GM12873 (cell line): ENCODE measurements around the gene CDH4.

Experiments used
- TF ChIP-seq, protein P1 (sequence below): IDR thresholded peaks from 2 replicates; pipeline ENCODE4 v1.5.1; 2012; ENCODE audit warnings: low read depth, mild to moderate bottlenecking, moderate library complexity, low read length, control low read depth; ENCODE audit not compliant: insufficient read depth; ENCODE audit errors: missing control alignments

The CDH4 gene

DNA sequence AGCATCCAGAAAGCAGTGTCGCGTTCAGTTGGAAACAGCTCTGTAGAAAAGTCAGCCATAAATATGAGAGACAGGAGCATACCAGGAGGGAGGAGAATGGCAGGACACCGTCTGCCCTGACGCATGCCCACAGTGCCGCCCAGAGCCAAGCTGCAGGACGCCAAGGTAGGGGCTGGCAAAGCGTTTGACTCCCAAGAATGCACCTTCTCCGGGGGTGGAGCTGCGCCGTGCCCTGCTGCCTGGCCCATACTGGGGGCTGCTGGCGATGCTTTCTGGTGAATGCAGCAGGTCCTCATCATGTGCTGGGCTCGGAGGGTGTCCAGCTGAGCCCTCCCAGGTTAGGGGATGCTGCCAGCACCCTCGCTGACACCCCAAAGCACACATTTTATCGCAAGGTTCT, 349.8 kb downstream of the CDH4 start:
- TF ChIP-seq, protein P1, sequence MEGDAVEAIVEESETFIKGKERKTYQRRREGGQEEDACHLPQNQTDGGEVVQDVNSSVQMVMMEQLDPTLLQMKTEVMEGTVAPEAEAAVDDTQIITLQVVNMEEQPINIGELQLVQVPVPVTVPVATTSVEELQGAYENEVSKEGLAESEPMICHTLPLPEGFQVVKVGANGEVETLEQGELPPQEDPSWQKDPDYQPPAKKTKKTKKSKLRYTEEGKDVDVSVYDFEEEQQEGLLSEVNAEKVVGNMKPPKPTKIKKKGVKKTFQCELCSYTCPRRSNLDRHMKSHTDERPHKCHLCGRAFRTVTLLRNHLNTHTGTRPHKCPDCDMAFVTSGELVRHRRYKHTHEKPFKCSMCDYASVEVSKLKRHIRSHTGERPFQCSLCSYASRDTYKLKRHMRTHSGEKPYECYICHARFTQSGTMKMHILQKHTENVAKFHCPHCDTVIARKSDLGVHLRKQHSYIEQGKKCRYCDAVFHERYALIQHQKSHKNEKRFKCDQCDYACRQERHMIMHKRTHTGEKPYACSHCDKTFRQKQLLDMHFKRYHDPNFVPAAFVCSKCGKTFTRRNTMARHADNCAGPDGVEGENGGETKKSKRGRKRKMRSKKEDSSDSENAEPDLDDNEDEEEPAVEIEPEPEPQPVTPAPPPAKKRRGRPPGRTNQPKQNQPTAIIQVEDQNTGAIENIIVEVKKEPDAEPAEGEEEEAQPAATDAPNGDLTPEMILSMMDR = no peak

DNA sequence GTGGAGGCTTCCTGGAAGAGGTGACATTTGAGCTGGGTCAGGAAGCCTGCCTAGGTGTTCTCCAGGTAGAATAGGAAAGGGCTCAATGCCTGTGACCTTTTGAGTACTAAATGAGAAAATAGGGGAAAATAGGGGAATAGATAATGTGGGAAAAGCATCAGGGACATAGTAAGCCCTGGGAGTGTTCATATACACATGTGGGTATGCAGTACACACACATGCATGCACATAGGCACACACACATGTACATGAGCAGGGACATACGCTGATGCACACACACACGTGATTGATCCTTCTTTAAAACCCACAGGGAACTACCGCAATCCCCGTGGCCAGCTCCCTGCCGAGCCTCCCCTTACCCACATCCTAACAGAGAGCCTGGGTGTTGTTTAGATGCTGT, 351.7 kb downstream of the CDH4 start:
- TF ChIP-seq, protein P1 = no peak

DNA sequence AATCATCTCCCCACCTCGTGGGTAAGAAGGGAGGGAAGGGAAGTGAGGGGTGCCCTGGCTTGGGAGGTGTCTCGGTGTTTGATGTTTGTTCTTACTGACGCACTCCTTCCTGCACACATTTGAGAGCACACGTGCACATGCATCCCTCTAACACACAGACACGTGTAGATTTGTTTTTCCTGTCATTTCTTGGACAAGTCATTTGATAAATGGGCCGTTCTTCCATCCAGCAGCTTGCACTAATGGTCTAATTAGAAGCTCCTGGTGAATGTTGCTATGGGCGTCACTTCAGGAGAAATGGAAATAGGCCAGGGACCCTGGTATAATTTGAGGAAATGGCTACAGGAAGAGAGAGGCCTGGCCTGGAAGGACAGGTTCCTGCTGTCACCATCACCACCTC, 352.5 kb downstream of the CDH4 start:
- TF ChIP-seq, protein P1 = no peak

DNA sequence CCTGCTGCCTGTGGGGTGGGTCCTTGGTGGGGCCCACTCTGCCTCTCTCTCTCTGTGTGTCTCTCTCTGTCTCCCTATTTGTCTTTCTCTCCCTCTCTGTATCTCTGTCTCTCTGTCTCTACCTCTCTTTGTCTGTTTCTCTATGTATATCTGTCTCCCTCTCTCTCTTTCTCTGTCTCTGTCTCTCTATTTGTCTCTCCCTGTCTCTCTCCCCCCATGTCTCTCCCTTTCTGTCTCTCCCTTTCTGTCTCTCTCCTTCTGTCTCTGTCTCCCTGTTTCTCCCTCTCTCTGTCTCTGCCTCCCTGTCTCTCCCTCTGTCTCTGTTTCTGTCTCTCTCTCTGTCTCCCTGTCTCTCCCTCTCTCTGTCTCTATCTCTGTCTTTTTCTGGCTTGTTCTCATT, 353.2 kb downstream of the CDH4 start:
- TF ChIP-seq, protein P1 = no peak

DNA sequence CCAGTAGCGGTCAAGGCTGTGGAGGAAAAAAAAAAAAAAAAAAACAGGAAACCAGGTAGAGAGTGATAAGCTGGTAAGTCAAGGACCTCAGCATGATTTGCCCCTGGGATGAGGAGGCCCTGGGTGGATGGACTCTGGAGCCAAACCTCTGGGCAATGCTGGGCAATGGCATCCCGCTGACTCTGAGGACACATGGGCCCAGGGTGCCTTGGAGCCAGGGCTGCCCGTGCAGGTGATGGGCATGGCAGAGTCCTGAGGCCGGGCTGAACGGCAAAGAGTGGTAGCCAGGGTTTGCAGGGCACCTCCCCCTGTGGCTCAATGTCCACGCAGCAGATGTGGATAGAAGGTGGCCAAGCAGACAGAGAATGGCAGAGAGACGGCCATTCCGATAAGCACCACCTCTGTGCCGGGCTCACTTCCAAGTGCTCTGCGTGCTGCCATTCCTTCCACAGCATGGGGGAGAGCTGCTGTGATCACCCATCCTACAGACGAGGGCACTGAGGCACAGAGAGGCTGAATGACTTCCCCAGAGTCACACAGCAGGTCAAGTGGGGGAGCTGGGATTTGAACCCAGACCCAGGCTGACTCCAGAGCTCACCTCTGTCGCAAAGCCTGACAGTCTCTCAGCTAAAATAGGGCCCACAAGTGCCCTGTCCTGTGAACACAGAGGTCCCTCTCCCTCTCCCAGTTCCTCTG, 353.9 kb downstream of the CDH4 start:
- TF ChIP-seq, protein P1 = no peak

DNA sequence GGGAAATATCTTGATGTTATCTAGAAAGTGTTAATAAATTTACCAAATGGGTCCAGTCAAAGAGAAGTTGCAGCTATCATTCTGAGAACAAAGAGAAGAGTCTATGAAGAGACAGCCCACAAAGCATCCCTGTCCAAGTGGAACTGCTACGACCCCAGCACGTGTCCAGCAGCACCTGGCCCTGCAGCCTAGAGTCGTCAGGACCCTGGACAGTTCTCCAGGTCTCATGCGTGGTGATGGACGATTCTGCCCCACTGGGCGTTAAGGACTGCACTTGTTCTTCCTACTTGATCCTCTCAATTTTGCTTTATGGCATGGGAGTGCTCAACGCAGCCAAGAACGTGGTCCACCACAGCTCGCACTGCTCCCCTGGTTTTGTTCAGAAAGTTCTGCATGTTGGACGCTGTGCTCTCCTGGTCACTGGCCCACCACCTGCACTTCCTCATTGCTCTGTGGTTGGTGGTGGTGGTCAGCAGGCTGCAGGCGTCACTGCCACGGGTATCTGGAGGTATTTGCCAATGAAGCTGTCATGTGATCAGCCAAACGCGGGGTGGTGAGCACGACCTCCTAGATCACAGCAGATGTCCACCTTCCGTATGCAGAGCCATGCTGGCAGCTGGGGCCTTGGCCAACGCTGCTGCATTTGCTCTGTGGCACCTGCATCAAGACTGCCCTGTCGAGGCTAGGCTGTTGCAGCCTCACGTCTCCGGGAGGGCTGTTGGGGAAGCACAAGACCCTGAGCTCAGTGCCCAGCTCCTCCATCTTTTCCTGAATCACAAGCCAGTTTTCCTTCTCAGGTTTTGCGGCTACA, 356.4 kb downstream of the CDH4 start:
- TF ChIP-seq, protein P1 = no peak

DNA sequence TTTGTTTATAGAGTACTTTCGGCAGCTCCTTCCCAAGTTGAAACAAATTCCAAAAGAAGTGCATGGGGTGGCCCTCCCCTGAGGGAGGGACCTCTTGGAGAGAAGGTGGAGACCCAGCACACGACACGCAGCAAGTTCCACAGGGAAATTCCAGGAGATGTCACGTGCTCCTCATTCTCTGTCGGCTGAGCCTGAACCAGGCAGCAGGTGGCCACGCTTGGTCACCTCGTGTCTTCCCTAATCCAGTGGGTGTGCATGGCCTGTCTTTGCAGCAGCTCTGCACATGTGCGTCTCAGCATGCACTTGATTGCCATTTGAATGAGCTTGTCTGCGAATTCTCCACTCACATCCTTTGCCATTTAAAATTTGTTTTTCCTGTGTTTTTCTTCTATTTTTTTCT, 357.4 kb downstream of the CDH4 start:
- TF ChIP-seq, protein P1 = no peak
